ENCODE measurements around the gene VEGFA. TPM values are rescaled to one million over a fixed set of nuclear protein-coding genes. Genes with fewer than 3 reads are reported as not detected.

The VEGFA gene
- total RNA-seq, 1 experiment from 2014 or later = 154 TPM

DNA sequence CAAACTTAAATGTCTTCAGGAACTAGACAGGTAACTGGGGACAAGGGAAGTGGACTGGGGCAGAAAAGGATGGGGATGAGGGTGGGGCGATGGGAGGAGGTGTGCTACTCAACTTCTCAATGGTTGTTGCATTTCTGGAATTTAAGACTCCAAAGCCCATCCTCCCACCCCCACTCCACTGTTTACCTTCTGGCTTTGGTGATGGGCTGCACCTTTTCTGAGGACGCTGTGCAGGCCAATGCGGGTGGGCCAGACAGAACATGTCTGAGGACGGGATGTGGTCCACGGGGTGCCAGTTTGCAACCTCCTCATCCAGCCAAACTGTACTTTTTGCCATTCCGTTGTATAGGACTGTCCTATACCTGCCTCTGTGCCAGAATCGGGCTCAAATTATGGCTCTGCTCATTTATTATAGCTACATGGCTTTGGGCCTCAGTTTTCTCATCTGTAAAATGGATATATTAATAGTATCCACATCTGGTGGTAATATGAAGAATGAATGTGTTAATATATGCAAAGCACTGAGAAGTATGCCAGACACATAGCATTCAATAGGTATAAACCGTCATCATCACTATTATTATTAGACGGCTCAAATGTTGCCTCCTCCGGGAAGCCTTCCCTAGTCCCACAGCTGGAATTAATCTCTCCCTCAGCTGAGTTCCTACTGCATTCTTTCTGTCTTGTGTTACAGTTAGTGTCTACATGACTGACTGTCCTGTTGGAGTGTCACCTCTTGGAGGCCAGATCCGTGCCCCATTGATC is 31.0 kb upstream of the VEGFA start:
- peak; percentile 16 for DNase-seq (ENCODE audit: low spot score)

DNA sequence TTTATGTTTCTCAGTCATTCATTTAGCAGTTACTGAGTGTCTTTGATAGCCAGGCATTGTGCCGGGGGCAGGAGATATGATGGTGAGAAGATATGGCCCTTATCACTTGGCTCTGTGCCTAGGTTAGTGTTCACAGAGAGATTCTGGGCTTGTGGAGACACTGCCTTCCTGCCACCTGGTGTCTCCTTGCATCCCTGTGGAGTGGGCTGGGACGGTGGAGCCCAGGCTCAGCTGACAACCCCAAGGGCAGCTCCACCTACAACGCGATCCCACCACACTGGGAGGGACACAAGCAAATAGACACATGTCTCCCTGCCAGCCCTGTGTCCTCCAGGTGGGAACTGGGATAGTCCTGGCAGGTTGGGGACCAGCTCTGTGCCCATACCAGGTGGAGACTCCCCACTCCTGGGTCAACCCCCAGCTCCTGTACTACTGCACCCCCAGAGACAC is 30.3 kb upstream of the VEGFA start:
- no peak for DNase-seq (ENCODE audit: low spot score)

DNA sequence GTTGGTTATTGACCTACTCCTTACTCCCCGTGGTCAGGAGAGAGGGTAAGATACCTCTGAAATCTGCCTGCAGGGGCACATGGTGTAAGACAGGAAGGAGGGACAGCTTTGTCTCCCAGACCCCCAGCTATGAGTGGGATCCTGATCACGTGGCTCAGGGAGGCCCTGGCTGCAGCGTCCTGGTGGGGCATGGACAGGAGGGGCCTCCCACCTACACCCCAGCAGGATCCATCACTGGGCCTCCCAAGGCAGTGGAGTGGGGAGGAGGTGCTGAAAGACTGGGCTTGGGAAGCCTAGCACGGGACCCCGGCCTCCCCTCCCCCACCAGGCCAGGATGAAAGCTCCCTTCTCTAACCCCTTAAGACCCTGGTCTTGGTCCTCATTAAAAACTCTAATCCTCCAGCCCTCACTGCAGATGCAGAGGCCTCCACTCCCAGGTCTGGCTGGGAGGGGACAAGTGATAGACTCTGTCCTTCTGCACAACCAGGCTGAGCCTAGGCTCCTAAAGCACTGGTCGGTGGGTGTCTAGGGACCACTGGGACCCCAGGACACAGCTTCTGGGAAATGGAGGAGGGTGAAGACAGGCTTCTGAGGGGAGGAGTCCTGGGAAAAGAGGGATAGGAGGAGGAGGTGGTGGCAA is 29.6 kb upstream of the VEGFA start:
- no peak for DNase-seq (ENCODE audit: low spot score)

DNA sequence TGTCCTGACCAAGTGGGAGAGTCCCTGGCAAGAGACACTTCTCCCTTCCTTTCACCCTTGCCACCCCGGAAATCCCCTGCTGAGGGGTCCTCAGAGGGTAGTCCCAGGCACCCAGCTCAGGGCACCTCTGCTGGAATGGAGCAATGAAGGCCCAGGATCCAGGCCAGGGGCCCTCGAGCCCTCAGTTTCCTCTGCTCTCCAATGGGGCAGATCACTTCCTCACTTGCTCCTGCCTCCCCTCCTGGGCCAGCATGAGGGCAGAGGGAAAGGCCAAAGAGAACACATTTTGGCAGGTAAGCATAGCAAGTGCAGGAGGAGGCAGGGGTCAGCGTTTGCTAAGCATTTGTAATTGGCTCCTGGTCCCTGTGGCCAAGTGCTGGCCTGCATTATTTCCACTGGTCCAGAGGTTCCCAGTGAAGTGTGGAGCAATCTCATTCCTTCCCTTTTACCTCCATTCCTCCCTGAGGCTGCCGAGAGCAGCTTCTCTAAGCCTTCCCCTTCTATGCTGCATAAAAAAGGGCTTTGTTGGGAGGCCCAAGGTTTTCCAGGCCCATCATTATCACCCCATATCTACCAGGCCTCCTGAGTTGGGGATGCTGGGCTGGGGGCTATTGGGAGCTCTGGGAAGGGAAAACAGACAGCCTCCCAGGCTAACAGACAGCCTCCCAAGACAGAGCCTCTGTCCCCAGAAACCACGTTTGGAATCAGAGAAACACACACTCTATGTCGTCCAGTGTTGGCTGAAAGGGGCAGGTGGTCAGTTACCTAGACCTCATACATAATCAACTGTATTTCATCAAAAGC is 28.8 kb upstream of the VEGFA start:
- DNase-seq (ENCODE audit: low spot score) = no peak

DNA sequence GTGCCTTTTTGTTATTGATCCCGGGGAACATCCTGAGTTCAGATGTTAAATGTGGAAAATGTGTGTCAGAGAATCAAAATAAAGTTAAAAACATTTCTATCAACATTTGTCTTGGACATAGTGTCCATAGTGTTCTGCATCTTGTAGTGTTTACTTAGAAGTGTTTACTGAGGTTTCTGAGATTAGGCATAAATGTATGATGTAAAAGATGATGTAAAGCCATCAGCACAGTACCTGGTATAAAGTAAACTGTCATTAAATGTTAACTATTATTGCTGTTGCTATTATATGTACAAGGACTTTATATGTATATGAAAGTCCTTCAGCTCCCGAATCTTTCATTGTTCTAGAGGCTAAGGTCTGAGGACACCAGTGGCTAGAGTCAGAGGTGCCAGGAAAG is 28.2 kb upstream of the VEGFA start:
- DNase-seq (ENCODE audit: low spot score) = no peak

DNA sequence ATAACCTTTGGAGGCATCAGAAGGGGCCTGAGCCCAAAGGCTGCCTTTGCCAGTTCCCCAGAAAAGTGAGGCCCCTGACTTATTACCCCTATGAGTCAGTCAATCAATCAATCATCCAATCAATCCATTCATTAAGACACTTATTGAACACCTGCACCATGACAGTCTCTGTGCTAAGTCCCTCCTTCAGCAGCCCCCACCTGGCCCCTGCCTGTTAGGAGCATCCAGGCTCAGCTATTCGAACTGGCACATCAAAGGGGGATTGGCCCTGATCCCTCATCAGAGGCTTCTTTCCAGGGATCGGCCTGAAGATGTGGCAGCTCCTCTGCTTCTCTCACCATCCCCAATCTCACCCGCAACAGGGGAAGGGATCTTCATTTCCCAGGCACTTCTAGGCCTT is 27.7 kb upstream of the VEGFA start:
- no peak for DNase-seq (ENCODE audit: low spot score)

DNA sequence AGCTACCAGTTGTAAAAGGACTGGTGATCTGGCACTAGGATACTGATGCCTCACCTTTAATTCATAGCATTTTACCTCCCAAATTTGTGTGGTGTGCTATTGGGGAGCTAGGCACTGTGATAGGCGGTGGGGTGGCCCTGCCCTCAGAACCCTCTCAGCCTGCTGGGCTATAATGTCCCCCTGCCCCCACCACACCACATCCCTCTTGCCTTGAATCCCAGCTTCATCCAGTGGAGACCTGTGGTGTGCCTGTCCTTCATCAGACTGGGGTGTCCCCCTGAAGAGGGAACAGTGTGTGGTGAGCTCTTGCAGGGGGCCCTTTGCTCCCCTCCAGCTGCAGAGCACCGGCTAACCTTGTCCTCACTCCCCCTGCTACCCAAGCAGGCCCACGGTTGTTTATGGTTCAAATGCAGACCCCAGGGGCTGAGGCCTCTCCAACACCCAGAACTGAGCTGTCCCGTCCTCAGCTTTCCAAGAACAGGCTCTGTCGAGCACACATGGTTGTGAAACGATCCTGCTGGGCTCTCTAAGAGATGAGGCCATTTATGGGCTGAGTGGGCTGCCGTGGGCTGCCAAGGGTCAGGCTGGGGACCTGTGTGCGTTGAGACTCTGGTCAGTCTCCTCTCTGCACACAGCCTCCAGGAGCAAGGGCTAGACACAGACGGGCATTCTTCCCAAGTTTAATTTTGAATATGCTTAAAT is 26.9 kb upstream of the VEGFA start:
- DNase-seq (ENCODE audit: low spot score) = no peak

DNA sequence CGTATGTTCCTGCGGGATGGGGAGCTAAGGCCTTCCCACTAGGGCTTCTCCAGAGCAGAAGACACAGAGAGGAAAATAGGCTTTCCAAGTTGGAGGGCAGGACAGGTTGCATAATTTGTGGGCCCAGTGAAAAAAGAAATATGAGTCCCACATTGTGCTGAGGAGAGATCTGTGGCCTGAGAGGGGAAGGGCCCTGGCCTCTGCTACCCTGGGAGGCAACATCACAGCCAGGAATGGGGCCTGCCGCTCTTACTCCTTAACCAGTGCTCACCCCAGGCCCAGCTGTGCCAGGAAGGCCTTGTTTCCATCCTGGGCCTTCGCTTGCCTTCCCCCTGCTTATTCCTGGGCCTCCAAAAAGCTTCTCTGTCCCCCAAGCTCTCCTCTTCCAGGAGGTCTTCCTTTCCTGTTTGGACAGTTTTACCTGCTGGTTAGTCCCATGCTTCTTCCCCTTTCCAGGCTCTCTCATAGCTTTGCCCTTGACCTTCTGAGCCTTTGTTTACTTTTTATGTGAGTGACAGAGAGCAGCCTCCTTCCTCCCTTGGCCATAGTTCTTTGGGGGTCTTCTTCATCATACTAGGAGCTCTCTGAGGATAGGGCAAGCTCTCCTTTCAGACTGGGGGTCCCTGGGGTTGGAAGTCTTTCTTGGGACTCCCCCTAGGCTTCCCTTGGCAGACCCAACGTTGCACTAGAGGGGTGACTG is 26.2 kb upstream of the VEGFA start:
- no peak for DNase-seq (ENCODE audit: low spot score)

DNA sequence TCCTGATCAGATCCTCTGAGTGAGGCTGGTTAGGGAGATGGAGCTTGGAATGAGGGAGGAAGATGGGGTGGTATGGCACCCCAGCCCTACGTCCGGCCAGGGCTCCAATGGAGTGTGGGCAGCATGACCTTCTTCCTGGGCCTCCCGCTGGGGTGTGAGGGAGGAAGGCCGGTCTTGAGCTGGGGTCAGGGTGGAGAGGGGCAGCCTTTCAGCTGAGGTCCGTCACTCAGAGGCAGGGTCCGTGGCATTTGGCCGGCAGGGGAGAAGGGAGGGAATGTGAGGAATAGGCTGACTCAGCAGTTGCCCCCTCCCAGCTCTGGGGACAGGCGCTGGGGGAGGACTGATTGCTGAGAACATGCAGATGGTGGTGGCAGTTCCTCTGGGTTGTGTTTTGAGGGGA is 25.5 kb upstream of the VEGFA start:
- no peak for DNase-seq (ENCODE audit: low spot score)

DNA sequence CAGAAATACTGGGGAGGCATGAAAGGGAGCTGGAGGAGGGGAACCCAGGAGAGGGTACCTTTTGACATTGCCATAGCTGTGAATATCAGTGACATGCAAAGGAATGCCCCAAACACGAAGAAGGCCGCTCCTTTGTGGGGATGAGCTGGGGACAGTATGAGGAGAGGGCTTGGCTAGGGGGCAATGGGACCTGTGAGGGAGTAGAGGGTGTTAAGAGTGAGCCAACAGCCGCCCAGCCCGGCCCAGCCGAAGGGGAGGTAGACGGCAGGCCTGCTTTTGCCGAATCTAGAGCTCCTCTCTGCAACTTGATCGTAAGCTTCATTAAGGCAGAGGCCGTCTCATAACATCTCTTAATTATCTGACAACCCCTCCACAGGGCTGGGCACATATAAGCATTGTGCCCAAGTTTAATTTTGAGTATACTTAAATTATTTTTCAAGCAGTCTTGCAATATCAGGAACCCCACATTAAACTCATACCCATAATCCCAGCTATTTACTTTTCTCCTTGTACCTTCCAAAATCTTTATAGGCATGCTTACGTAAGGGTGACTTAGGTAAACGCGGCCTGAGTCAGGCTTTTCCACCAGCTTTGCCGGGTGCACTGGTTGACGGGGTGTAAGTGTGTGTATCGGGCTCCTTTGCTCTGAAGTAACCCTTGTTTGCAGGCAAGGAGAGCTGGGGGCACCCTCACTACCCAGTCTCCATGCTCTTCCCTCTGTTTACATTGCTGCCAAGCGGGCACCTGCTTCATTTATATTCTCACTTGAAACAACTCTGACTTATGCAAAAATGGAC is 24.9 kb upstream of the VEGFA start:
- no peak for DNase-seq (ENCODE audit: low spot score)

DNA sequence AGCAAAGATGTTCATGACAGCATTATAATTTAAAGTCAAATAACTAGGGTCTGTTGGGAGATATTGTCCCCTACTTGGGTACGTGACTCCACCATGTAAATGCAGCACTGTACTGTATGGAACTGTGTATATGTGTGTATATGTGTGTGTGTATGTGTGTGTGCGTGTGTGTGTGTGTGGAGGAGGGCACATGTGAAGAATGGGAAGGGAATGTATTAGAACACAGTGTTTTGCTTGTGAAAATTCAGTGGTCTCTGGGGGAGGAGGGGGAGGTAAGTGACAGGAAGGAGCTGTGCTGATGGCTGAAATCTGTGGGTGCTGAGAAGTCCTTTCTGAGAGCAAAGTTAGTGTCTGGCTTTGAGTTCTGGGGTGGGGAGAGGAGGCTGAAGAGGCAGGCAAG is 23.9 kb upstream of the VEGFA start:
- no peak for DNase-seq (ENCODE audit: low spot score)

DNA sequence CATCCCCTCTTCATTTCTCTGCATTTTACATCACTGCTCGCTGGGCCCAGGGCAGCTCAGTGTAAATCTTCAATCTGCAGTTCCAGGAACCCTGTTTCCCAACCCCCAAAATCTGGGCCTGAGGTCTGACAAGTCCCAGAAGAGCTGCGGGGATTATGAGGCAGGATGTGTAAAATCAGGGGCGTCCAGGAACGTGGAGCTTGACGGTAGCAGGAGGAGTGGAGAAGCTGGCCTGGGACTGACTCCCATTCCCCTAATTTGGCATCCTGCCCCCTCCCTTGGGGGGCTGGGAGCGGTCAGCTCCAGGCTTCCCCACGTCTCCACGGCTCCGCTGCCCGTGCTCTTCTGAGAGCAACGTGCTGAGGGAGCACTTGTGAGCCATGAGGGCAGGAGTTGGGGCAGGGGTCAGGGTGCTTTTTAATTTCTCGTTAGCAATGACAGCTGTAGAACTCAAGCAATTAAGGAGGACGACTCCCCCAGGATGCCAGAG is 23.4 kb upstream of the VEGFA start:
- DNase-seq (ENCODE audit: low spot score) = no peak

DNA sequence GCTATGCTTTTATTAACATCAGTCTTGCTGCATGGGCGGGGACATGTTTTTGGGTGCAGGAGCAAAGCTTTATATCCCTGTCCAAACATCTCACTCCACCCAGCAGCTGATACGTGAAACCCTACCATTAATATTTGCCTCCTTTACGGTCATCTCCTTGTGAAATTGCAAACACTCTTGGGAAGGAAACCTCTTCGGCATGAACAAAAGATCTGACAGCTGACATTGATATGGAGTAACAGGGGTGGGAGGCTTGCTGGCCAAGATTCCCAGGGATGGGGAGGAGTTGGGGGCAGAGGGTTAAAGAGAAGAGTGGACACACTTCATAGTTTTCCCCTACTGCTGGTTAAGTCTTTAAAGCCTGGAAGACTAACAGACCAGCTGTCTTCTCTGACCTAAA is 22.2 kb upstream of the VEGFA start:
- DNase-seq (ENCODE audit: low spot score) = no peak

DNA sequence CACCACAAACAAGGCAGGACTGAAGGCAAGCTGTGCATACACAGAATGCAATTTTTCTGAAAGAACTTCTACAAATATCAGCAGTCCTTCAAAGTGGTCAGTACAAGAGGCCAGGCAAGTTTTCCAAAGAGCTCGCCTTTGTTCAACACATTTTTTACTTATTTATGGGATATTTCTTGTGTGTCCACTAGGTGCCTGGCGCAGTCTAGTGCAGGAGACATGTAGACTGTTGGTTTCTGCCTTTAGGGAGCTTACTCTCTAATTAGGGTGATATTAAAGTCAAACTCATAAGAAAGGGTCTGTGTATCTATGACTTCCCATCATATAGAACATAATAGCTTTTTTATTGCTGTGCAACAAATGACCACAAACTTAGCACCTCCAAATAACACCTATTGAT is 21.2 kb upstream of the VEGFA start:
- no peak for DNase-seq (ENCODE audit: low spot score)

DNA sequence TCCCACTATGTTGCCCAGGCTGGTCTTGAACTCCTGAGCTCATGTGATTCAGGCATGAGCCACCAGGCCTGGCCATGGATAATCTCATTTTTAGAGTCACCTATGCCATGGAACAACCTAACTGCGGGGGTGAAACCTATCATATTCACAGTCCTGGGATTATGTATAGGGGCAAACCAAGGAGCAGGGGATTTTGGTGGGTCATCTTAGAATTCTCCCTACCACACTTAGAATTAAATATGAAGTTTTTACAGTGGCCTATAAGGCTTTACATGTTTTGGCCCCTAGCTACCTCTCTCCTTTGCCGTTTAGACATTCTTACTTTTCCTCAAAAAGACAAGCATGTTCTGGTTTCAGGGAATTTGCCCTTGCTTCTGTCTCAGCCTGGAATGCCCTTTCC is 20.6 kb upstream of the VEGFA start:
- no peak for DNase-seq (ENCODE audit: low spot score)

DNA sequence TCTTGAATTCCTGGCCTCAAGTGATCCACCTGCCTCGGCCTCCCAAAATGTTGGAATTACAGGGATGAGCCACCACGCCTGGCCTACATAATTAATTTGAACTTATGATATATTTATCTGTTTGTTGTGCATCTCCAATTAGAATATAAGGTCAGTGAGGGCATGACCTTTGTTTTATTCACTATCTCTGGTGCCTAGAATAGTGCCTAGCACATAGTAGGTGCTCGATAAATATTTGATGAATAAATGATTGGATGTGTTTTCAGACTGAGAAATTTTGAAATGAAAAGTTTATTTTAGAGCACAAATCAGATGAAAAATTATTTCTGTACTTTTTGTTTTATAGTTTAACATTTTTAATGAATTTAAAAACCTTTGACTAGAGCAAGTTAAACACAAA is 19.4 kb upstream of the VEGFA start:
- no peak for DNase-seq (ENCODE audit: low spot score)

DNA sequence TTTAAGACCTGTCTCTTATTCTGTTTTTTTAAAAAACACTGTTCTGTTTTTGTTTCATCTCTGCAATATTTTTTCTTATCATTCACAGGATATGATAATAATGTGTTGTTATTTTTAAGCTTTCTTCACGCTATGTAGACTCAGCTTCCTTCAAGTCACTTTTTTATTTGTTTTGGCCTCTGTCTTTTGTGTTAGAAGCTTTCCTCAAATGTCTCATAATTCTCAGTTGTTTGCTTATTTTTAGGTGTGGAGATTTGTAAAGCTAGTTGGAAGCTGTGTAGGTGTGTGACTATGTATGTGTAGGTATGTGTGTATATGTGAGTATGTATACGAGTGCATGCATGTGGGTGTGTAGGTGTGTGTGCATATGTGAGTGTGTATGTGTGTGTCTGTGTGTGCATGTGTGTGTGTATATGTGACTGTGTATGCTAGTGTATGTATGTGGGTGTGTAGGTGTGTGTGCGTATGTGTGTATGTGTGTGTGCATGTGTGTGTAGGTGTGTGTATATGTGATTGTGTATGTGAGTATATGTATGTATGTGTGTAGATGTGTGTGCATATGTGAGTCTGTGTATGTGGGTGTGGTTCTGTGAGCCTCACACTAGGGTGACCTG is 16.3 kb upstream of the VEGFA start:
- DNase-seq (ENCODE audit: low spot score) = no peak

DNA sequence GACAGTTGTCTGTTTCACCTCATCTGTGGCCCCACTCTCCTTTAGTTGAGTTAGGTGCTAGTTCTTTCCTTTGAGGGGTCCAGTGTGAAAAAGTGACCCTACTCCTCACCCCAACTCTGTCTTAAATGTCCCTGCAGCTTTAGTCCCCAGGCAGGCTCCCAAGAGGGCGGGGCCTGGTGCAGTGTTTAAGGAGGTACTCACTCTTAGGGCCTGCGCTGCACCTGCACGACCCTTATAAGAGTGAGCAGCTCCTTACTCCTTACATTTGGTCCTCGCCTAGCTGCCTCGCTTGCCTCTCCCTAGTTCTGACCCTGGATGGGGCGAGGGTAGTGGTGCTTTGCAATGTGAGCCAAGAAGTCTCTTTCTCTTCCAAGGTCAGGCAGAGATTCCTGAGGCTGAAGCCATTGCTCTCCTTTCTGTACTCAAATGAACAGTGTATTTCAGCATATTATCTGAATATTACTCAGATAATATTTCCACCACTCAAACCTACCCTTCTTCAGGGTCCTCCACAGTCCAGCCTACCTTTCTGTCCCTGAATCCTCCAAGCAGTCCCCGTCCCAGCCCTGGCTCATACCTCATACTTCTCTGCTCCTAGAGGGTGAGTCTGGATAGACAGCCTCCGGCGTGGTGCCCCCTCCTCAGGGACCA is 11.9 kb upstream of the VEGFA start:
- DNase-seq (ENCODE audit: low spot score) = no peak

DNA sequence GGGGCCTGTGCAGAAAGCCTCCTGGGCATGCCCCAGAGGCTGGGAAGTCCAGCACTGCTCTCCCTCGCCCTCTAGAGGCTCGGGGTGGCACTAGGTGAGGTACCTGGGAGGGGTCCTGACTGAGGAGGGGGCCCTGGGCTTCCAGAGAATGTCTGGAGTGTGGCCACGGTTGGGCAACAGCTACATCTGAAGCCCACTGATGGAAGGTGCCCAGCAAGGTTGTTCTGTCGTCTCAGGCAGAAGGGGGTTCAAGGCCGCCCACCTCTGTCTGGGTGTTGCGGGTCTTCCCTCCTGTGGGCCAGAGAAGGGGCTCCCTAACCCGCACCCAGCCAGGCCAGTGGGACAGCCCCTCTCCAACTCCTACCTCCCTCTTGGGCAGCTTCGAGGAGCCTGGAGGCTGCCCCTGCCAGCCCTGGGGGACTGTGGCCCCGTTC is 11.4 kb upstream of the VEGFA start:
- peak; percentile 26 for DNase-seq (ENCODE audit: low spot score)
